CD14-positive monocyte (primary cell): ENCODE measurements around the gene FGF19. TPM values are rescaled to one million over a fixed set of nuclear protein-coding genes. Genes with fewer than 3 reads are reported as not detected.

Experiments
- DNase-seq, 3 donors: peaks; one replicate each; pipeline ENCODE4 v3.0.0-alpha.2; 2011 to 2022
- H2AFZ ChIP-seq: 2 replicates; pipeline ENCODE4 v1.6.0; 2012; ENCODE audit warnings: mild to moderate bottlenecking, low read depth, low read length, inconsistent platforms; ENCODE audit not compliant: insufficient read depth, poor library complexity, severe bottlenecking
- H3K27ac ChIP-seq, 2 donors: 1 replicate in 1 of 2; 2 replicates in 1 of 2; pipeline ENCODE4 v1.5.1; 2012 to 2013; ENCODE audit warnings: low read length in 2 of 2, control low read depth in 1 of 2, inconsistent platforms in 1 of 2, low read depth in 1 of 2, mild to moderate bottlenecking in 1 of 2
- H3K27me3 ChIP-seq, 2 donors: one replicate each; pipeline versions ENCODE4 v1.6.0 to v1.6.1; 2011 to 2013; ENCODE audit warnings: low read length in 2 of 2; ENCODE audit not compliant: control insufficient read depth in 2 of 2, insufficient read depth in 2 of 2
- H3K36me3 ChIP-seq, 2 donors: replicated peaks in 1 of 2; 1 replicate in 1 of 2; 2 replicates in 1 of 2; pipeline versions ENCODE4 v1.5.1 to v1.6.1; 2012 to 2013; ENCODE audit warnings: low read length in 2 of 2, control low read depth in 1 of 2, inconsistent platforms in 1 of 2, mild to moderate bottlenecking in 1 of 2; ENCODE audit not compliant: insufficient read depth in 2 of 2, control insufficient read depth in 1 of 2
- H3K4me1 ChIP-seq, 2 donors: 1 replicate in 1 of 2; 2 replicates in 1 of 2; pipeline versions ENCODE4 v1.5.1 to v1.6.1; 2012 to 2013; ENCODE audit warnings: low read length in 2 of 2, control low read depth in 1 of 2, inconsistent platforms in 1 of 2, mild to moderate bottlenecking in 1 of 2, moderate library complexity in 1 of 2; ENCODE audit not compliant: insufficient read depth in 2 of 2, control insufficient read depth in 1 of 2
- H3K4me2 ChIP-seq: replicated peaks from 2 replicates; pipeline ENCODE3; 2012; ENCODE audit warnings: low read length, moderate library complexity, mild to moderate bottlenecking; ENCODE audit not compliant: poor library complexity, severe bottlenecking; ENCODE audit errors: extremely low read depth
- H3K4me3 ChIP-seq, 3 experiments: fragments of 200-600 bp in 1 of 3; sonication (generic) in 1 of 3; replicated peaks in 1 of 3; 1 replicate in 2 of 3; 2 replicates in 1 of 3; pipeline ENCODE4 v1.5.1; 2011 to 2013; ENCODE audit warnings: low read length in 3 of 3, mild to moderate bottlenecking in 3 of 3, control low read depth in 2 of 3, low read depth in 2 of 3, inconsistent platforms in 1 of 3, moderate library complexity in 1 of 3
- H3K79me2 ChIP-seq: 2 replicates; pipeline ENCODE4 v1.6.0; 2012; ENCODE audit warnings: mild to moderate bottlenecking, control low read depth, inconsistent platforms, low read length, moderate library complexity; ENCODE audit not compliant: insufficient read depth
- H3K9ac ChIP-seq: 2 replicates; pipeline ENCODE4 v1.6.0; 2017; ENCODE audit warnings: low read length, mild to moderate bottlenecking; ENCODE audit not compliant: insufficient read depth, poor library complexity, severe bottlenecking
- H3K9me3 ChIP-seq, 2 donors: replicated peaks in 1 of 2; 1 replicate in 1 of 2; 2 replicates in 1 of 2; pipeline versions ENCODE4 v1.5.1 to v1.6.1; 2012 to 2013; ENCODE audit warnings: low read length in 2 of 2, control low read depth in 1 of 2; ENCODE audit not compliant: control insufficient read depth in 1 of 2, insufficient read depth in 1 of 2
- H4K20me1 ChIP-seq: 2 replicates; pipeline ENCODE4 v1.6.0; 2012; ENCODE audit warnings: mild to moderate bottlenecking, low read length, control low read depth, moderate library complexity; ENCODE audit not compliant: insufficient read depth
- H3K27ac Mint-ChIP-seq, 7 donors: one replicate each; pipeline ENCODE4 v1.8.0; 2020; ENCODE audit warnings: mild to moderate bottlenecking in 7 of 7, mixed read lengths in 7 of 7, moderate library complexity in 6 of 7, inconsistent platforms in 2 of 7
- H3K27me3 Mint-ChIP-seq, 3 donors: one replicate each; pipeline ENCODE4 v1.8.0; 2021 to 2022; ENCODE audit warnings: low read depth in 3 of 3, mild to moderate bottlenecking in 3 of 3, mixed read lengths in 3 of 3, moderate library complexity in 3 of 3, inconsistent platforms in 1 of 3
- H3K36me3 Mint-ChIP-seq, 2 donors: one replicate each; pipeline ENCODE4 v1.8.0; 2020; ENCODE audit warnings: mixed read lengths in 2 of 2, inconsistent platforms in 1 of 2, mild to moderate bottlenecking in 1 of 2
- H3K4me1 Mint-ChIP-seq: one replicate; pipeline ENCODE4 v1.8.0; 2020; ENCODE audit warnings: mild to moderate bottlenecking, mixed read lengths
- H3K4me3 Mint-ChIP-seq, 2 donors: one replicate each; pipeline ENCODE4 v1.8.0; 2020; ENCODE audit warnings: mild to moderate bottlenecking in 2 of 2, mixed read lengths in 2 of 2, moderate library complexity in 1 of 2
- H3K9me3 Mint-ChIP-seq, 7 donors: one replicate each; pipeline ENCODE4 v1.8.0; 2020 to 2022; ENCODE audit warnings: mixed read lengths in 7 of 7, mild to moderate bottlenecking in 6 of 7, moderate library complexity in 6 of 7, inconsistent platforms in 2 of 7
- WGBS: methylation state at CpG from one replicate; pipeline ENCODE4 v1.1.5; 2013; ENCODE audit warnings: missing lambda C conversion rate; ENCODE audit not compliant: insufficient coverage; 5-methylcytosine and 5-hydroxymethylcytosine counted together
- intact Hi-C, 2 donors: fragments of 100-400 bp; cut with micrococcal nuclease; formaldehyde crosslinking; loops; one replicate each; pipeline versions ENCODE4 v1.15.0 to v1.15.1; 2023
- polyA plus RNA-seq, 3 donors: library from polyadenylated mRNA; depleted of rRNA in 1 of 3; unstranded in 2 of 3; stranded (reverse) in 1 of 3; fragments of 300-500 nt in 2 of 3; fragments of >200 nt in 1 of 3; fragmentation: Illumina TruSeq in 2 of 3; gene quantifications; 1 replicate in 2 of 3; 2 replicates in 1 of 3; pipeline ENCODE4 v1.2.3, GENCODE V29; 2012 to 2021
- TF ChIP-seq, protein P1 (sequence below): fragments of 200-600 bp; IDR thresholded peaks from one replicate; pipeline ENCODE4 v1.8.0; 2022; ENCODE audit warnings: antibody characterized with exemption, mild to moderate bottlenecking

The FGF19 gene
- polyA plus RNA-seq, 3 donors, result not detected

DNA sequence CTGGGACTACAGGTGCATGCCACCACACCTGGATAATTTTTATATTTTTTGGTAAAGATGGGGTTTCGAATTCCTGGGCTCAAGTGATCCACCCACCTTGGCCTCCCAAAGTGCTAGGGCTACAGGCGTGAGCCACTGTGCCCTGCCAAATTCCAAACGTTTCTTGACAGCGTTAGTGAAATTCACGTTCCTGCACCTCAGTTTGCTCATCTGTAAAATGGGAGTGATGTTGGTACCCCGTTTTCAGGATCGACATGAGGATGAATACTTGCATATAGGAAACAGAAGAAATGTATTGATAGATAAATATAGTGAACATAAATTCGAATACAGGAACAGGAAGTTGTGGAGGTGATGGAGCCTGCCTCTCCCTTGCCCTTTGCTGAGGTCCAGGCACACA lies 18.5 kb downstream of the FGF19 start:
- Mint-ChIP-seq H3K27me3 (peaks cover 31 to 55% (median 36%) of the 10 kb centered on the region in 3 donors), H3K27ac (peak overlapping the region in 1 of 7 donors; percentile 43), H3K4me1 (peaks cover 8% of the 10 kb centered on the region), H3K9me3 (peaks cover 0 to 9% (median 5%) of the 10 kb centered on the region in 7 donors), H3K36me3 (no peaks in the 10 kb centered on the region), H3K4me3 (peak overlapping the region in 1 of 2 donors; percentile 84)
- H3K9ac ChIP-seq, result no peak overlapping the region
- peaks cover 0 to 6% of the 10 kb centered on the region in 2 donors for H3K9me3 ChIP-seq
- no peak overlapping the region for H3K4me3 ChIP-seq
- H3K27me3 ChIP-seq, result peaks cover 4 to 21% of the 10 kb centered on the region in 2 donors
- 38% methylated on average over 7 of the region's 8 CpGs for WGBS
- H3K27ac ChIP-seq, result no peak overlapping the region
- no peak for DNase-seq
- H3K4me2 ChIP-seq, result peak overlapping the region; percentile 42
- no peaks in the 10 kb centered on the region for H3K36me3 ChIP-seq
- H2AFZ ChIP-seq, result peak overlapping the region; percentile 46
- H3K79me2 ChIP-seq, result no peaks in the 10 kb centered on the region
- TF ChIP-seq, protein P1, sequence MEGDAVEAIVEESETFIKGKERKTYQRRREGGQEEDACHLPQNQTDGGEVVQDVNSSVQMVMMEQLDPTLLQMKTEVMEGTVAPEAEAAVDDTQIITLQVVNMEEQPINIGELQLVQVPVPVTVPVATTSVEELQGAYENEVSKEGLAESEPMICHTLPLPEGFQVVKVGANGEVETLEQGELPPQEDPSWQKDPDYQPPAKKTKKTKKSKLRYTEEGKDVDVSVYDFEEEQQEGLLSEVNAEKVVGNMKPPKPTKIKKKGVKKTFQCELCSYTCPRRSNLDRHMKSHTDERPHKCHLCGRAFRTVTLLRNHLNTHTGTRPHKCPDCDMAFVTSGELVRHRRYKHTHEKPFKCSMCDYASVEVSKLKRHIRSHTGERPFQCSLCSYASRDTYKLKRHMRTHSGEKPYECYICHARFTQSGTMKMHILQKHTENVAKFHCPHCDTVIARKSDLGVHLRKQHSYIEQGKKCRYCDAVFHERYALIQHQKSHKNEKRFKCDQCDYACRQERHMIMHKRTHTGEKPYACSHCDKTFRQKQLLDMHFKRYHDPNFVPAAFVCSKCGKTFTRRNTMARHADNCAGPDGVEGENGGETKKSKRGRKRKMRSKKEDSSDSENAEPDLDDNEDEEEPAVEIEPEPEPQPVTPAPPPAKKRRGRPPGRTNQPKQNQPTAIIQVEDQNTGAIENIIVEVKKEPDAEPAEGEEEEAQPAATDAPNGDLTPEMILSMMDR, result no peak
- H4K20me1 ChIP-seq, result no peaks in the 10 kb centered on the region
- intact Hi-C loops, result loop anchor here in 1 of 2 donors (10.0 kb wide), 1 partner anchor 509 kb away; no protein-coding TSS in a partner anchor
- peaks cover 3 to 4% of the 10 kb centered on the region in 2 donors for H3K4me1 ChIP-seq

DNA sequence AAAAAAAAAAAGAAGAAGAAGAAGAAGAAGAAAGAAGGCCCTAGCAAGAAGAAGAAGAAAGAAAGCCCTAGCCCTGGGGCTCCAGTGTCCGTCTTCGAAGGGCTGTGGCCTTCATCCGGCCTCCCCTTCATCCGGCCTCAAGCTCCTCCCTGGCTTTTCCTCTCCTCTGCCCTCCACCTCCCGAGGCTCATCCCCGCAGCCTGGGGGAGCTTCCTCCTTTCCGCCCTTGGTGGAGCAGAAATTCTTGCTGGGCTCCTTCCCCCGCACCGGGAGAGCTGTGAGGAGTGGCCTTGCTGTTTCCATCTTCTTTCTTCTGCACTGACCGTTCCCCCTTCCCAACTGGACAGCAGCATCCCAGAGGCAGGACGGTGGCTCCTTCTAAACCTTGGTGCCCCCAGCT lies 19.2 kb downstream of the FGF19 start:
- Histone ChIP-seq H3K9me3 (peaks cover 0 to 6% of the 10 kb centered on the region in 2 donors), H3K9ac (no peak overlapping the region), H3K27me3 (peaks cover 4 to 21% of the 10 kb centered on the region in 2 donors), H3K27ac (no peak overlapping the region), H2AFZ (no peak overlapping the region), H3K4me3 (no peak overlapping the region), H4K20me1 (no peaks in the 10 kb centered on the region), H3K79me2 (no peaks in the 10 kb centered on the region), H3K4me1 (peaks cover 3 to 4% of the 10 kb centered on the region in 2 donors), H3K4me2 (no peak overlapping the region), H3K36me3 (no peaks in the 10 kb centered on the region)
- peak overlapping the region in 2 of 7 donors; percentile 30 to 31 for H3K27ac Mint-ChIP-seq
- H3K4me3 Mint-ChIP-seq, result no peak overlapping the region
- WGBS, result 77% methylated on average over 4 of the region's 11 CpGs
- TF ChIP-seq, protein P1, result no peak
- intact Hi-C loops, result loop anchor here in 1 of 2 donors (10.0 kb wide), 1 partner anchor 510 kb away; no protein-coding TSS in a partner anchor
- H3K4me1 Mint-ChIP-seq, result peaks cover 8% of the 10 kb centered on the region
- peaks cover 27 to 49% (median 36%) of the 10 kb centered on the region in 3 donors for H3K27me3 Mint-ChIP-seq
- no peaks in the 10 kb centered on the region for H3K36me3 Mint-ChIP-seq
- peaks cover 0 to 9% (median 5%) of the 10 kb centered on the region in 7 donors for H3K9me3 Mint-ChIP-seq
- no peak for DNase-seq
